B cell (primary cell): ENCODE data around the gene MEF2C.

Source experiments
- CTCF ChIP-seq: fragments of 200-600 bp; IDR thresholded peaks from one replicate; pipeline ENCODE4 v1.8.0; 2022; ENCODE audit warnings: antibody characterized with exemption, mild to moderate bottlenecking
- EZH2 ChIP-seq: IDR thresholded peaks from 2 replicates; pipeline ENCODE4 v1.6.1; 2012; ENCODE audit warnings: borderline replicate concordance, low read depth, mild to moderate bottlenecking, moderate library complexity, low read length; ENCODE audit not compliant: insufficient read depth, poor library complexity, severe bottlenecking

GRCh38 chr5:88895681-88896501 is 12.9 kb upstream of the MEF2C start:
- TF ChIP-seq CTCF (no peak), EZH2 (no peak)
